Endothelial cell of umbilical vein (primary cell): Measurements from ENCODE around the gene PCYOX1L. TPM values are rescaled to one million over a fixed set of nuclear protein-coding genes. Genes with fewer than 3 reads are reported as not detected.

Experiments used
- BruUV-seq: library from RNA; stranded (reverse); fragments of 400-500 nt; replicated peaks from 2 replicates; lab custom pipeline; 2021; lab: Mats Ljungman, UMichigan
- CTCF ChIA-PET: fragments of 300-600, 350-600 bp; sonication (Branson Sonifier 250); formaldehyde crosslinking; loops from one replicate; lab custom pipeline; 2021; ENCODE audit warnings: antibody characterized with exemption, inconsistent platforms; lab: Charles Lee
- POLR2A ChIA-PET: fragments of 300-600, 350-600 bp; sonication (Branson Sonifier 250); formaldehyde crosslinking; loops from one replicate; lab custom pipeline; 2021; ENCODE audit warnings: antibody characterized with exemption, inconsistent platforms; lab: Charles Lee
- DNase-seq: peaks from one replicate; pipeline ENCODE4 v3.0.0-alpha.2; 2011; ENCODE audit warnings: low read depth, low spot score
- FAIRE-seq: peaks from 2 replicates; lab custom pipeline; 2011; peaks lifted over from hg19 to GRCh38; lab: Jason Lieb, UNC
- H2AFZ ChIP-seq: 2 replicates; pipeline ENCODE4 v1.6.0; 2012; ENCODE audit warnings: low read depth, low read length, control low read depth, inconsistent platforms
- H3K27ac ChIP-seq: 2 replicates; pipeline ENCODE4 v1.5.1; 2011; ENCODE audit warnings: low read depth, mild to moderate bottlenecking, control low read depth, low read length, moderate library complexity; ENCODE audit not compliant: insufficient read depth
- H3K27me3 ChIP-seq, 2 experiments: 2 replicates each; pipeline versions ENCODE4 v1.6.0 to v1.6.1; 2011; ENCODE audit warnings: low read length in 2 of 2, mixed read lengths in 1 of 2; ENCODE audit not compliant: control insufficient read depth in 2 of 2, insufficient read depth in 2 of 2
- H3K36me3 ChIP-seq, 2 experiments: 2 replicates in 1 of 2; 3 replicates in 1 of 2; pipeline ENCODE4 v1.5.1; 2011; ENCODE audit warnings: low read length in 2 of 2, mild to moderate bottlenecking in 1 of 2, moderate library complexity in 1 of 2; ENCODE audit not compliant: control insufficient read depth in 2 of 2, insufficient read depth in 2 of 2; ENCODE audit errors: extremely low read depth in 1 of 2
- H3K4me1 ChIP-seq: 3 replicates; pipeline ENCODE4 v1.5.1; 2011; ENCODE audit warnings: mild to moderate bottlenecking, low read length; ENCODE audit not compliant: control insufficient read depth, insufficient read depth; ENCODE audit errors: extremely low read depth
- H3K4me2 ChIP-seq: 2 replicates; pipeline ENCODE4 v1.6.1; 2011; ENCODE audit warnings: low read length, control low read depth, mixed read lengths; ENCODE audit not compliant: insufficient read depth
- H3K4me3 ChIP-seq, 3 experiments: fragments of 200-600 bp in 1 of 3; sonication (generic), shearing (Covaris generic) in 1 of 3; replicated peaks in 1 of 3; 2 replicates each; pipeline ENCODE4 v1.5.1; 2011 to 2016; ENCODE audit warnings: control low read depth in 3 of 3, low read length in 3 of 3, mild to moderate bottlenecking in 2 of 3, inconsistent platforms in 1 of 3, low read depth in 1 of 3, moderate library complexity in 1 of 3; ENCODE audit not compliant: insufficient read depth in 1 of 3
- H3K79me2 ChIP-seq: 2 replicates; pipeline ENCODE4 v1.6.0; 2012; ENCODE audit warnings: low read length, inconsistent platforms; ENCODE audit not compliant: control insufficient read depth, insufficient read depth
- H3K9ac ChIP-seq: replicated peaks from 2 replicates; pipeline ENCODE3; 2011; ENCODE audit warnings: low read length, control low read depth; ENCODE audit not compliant: insufficient read depth; ENCODE audit errors: extremely low read depth
- H3K9me1 ChIP-seq: replicated peaks from 3 replicates; pipeline ENCODE4 v1.6.0; 2011; ENCODE audit warnings: mild to moderate bottlenecking, low read length; ENCODE audit not compliant: control insufficient read depth, insufficient read depth; ENCODE audit errors: extremely low read depth
- H3K9me3 ChIP-seq: replicated peaks from 2 replicates; pipeline ENCODE4 v1.5.1; 2012; ENCODE audit warnings: low read length, inconsistent platforms; ENCODE audit not compliant: control insufficient read depth, insufficient read depth
- H4K20me1 ChIP-seq: replicated peaks from 2 replicates; pipeline ENCODE3; 2011; ENCODE audit warnings: mild to moderate bottlenecking, low read length; ENCODE audit not compliant: control insufficient read depth, insufficient read depth; ENCODE audit errors: extremely low read depth
- EZH2 ChIP-seq: IDR thresholded peaks from 2 replicates; pipeline ENCODE4 v1.6.1; 2012; ENCODE audit warnings: borderline replicate concordance, low read depth, mild to moderate bottlenecking, moderate library complexity, low read length, inconsistent platforms; ENCODE audit not compliant: severe bottlenecking
- FOS ChIP-seq: IDR thresholded peaks from 2 replicates; pipeline ENCODE4 v1.6.1; 2011; ENCODE audit warnings: mild to moderate bottlenecking, low read length, moderate library complexity, borderline replicate concordance; ENCODE audit not compliant: insufficient read depth
- GATA2 ChIP-seq: IDR thresholded peaks from 2 replicates; pipeline ENCODE4 v1.7.0; 2011; ENCODE audit warnings: low read depth, mild to moderate bottlenecking, moderate library complexity, mixed read lengths, low read length; ENCODE audit not compliant: insufficient read length, insufficient read depth
- JUN ChIP-seq: IDR thresholded peaks from 2 replicates; pipeline ENCODE4 v1.6.1; 2011; ENCODE audit warnings: borderline replicate concordance, low read depth; ENCODE audit not compliant: insufficient read length, insufficient read depth
- MYC ChIP-seq: IDR thresholded peaks from one replicate; pipeline ENCODE4 v1.6.1; 2011; ENCODE audit warnings: mild to moderate bottlenecking, low read depth, low read length
- POLR2A ChIP-seq: IDR thresholded peaks from 2 replicates; pipeline ENCODE4 v1.6.1; 2012; ENCODE audit warnings: low read depth, mild to moderate bottlenecking, control low read depth, low read length
- POLR2AphosphoS5 ChIP-seq: IDR thresholded peaks from 2 replicates; pipeline ENCODE4 v1.6.1; 2012; ENCODE audit warnings: low read depth, mild to moderate bottlenecking, control low read depth, low read length, moderate library complexity; ENCODE audit not compliant: insufficient read depth
- dilution Hi-C: fragments of 300-500 bp; cut with MboI; formaldehyde crosslinking; loops from one replicate; pipeline ENCODE4 v1.15.0; 2019; ENCODE audit warnings: low sequenced_read_pairs; ENCODE audit not compliant: extremely low pct_ligation_motif_present
- intact Hi-C: fragments of 100-400 bp; cut with micrococcal nuclease; formaldehyde crosslinking; loops from one replicate; pipeline ENCODE4 v1.10.0; 2022
- polyA plus RNA-seq, 4 experiments: library from polyadenylated mRNA; depleted of rRNA in 3 of 4; stranded (reverse) in 3 of 4; unstranded in 1 of 4; fragments of >200 nt; gene quantifications; 2 replicates each; pipeline versions ENCODE4 v1.2.1 to v1.2.3, GENCODE V29; 2011 to 2012; ENCODE audit warnings: missing spikeins in 1 of 4
- total RNA-seq: library from RNA; stranded (reverse); gene quantifications from 2 replicates; pipeline ENCODE4 v1.2.3, GENCODE V29; 2021
- TF ChIP-seq, protein P1 (sequence below): IDR thresholded peaks from 2 replicates; pipeline ENCODE4 v1.6.1; 2011; ENCODE audit not compliant: insufficient read depth, insufficient read length
- TF ChIP-seq, protein P2 (sequence below), 2 donors: IDR thresholded peaks; 1 replicate in 1 of 2; 2 replicates in 1 of 2; pipeline ENCODE4 v1.5.1; 2011; ENCODE audit warnings: low read length in 2 of 2, mild to moderate bottlenecking in 2 of 2, moderate library complexity in 2 of 2, control low read depth in 1 of 2, inconsistent platforms in 1 of 2, low read depth in 1 of 2; ENCODE audit not compliant: insufficient read depth in 1 of 2; ENCODE audit errors: extremely low read depth in 1 of 2

The PCYOX1L gene
- total and polyA plus RNA-seq, 2 donors (not counting 3 experiments of a cell fraction or from before 2014, with no cell fraction given), result 23.3 to 28.1 TPM

DNA sequence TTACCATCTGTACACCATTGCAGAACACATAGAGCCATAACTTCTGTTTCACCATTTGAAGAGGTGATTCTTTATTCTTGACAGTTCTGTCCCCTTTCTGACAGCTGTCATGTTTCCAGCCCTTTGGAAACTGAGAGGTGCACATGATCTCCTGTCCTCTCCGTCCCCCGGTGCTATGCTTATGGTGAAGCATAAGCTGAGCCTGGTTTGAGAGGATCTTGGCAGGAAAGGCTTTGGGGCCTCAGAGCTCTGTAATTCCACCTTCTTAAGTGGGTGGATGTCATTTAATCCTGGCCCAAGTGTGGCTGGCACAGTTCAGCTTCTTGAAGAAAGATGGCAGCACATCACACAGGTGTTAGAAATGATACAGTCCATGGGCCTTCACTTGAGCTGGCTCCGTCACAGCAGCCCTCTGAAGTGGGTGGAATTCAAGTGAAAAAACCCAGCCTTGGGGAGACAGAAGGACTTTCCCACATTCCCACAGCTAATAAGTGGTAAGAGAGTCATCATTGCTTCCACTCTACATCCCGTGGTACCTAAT is 43.2 kb upstream of the PCYOX1L start:
- DNase-seq (no peak), FAIRE-seq (no peak)
- CTCF ChIA-PET, result interaction anchor here (1.5 to 3.2 kb wide), 6 partner anchors 26 to 57 kb away, joined by 4 to 14 read pairs (median 6); partner anchors contain the start of gene PCYOX1L
- Histone ChIP-seq H3K79me2 (no peaks in the 10 kb centered on the region), H3K9ac (no peak overlapping the region), H3K9me3 (no peaks in the 10 kb centered on the region), H4K20me1 (no peaks in the 10 kb centered on the region), H2AFZ (no peak overlapping the region), H3K4me3 (no peak overlapping the region), H3K4me2 (no peak overlapping the region), H3K27me3 (no peaks in the 10 kb centered on the region), H3K9me1 (no peaks in the 10 kb centered on the region), H3K4me1 (peaks cover 21% of the 10 kb centered on the region), H3K36me3 (peaks cover 0 to 4% of the 10 kb centered on the region in 2 experiments), H3K27ac (no peak overlapping the region)
- no TSS peak for BruUV-seq
- TF ChIP-seq POLR2AphosphoS5, result no peak
- TF ChIP-seq, protein P1, sequence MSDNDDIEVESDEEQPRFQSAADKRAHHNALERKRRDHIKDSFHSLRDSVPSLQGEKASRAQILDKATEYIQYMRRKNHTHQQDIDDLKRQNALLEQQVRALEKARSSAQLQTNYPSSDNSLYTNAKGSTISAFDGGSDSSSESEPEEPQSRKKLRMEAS, result no peak
- no peak for TF ChIP-seq JUN
- TF ChIP-seq FOS, result no peak
- no peak for TF ChIP-seq MYC
- TF ChIP-seq, protein P2, sequence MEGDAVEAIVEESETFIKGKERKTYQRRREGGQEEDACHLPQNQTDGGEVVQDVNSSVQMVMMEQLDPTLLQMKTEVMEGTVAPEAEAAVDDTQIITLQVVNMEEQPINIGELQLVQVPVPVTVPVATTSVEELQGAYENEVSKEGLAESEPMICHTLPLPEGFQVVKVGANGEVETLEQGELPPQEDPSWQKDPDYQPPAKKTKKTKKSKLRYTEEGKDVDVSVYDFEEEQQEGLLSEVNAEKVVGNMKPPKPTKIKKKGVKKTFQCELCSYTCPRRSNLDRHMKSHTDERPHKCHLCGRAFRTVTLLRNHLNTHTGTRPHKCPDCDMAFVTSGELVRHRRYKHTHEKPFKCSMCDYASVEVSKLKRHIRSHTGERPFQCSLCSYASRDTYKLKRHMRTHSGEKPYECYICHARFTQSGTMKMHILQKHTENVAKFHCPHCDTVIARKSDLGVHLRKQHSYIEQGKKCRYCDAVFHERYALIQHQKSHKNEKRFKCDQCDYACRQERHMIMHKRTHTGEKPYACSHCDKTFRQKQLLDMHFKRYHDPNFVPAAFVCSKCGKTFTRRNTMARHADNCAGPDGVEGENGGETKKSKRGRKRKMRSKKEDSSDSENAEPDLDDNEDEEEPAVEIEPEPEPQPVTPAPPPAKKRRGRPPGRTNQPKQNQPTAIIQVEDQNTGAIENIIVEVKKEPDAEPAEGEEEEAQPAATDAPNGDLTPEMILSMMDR (IDR thresholded peaks at IDR 0.05; ENCODE audit: extremely low read depth in 1 of 2, insufficient read depth in 1 of 2, low read depth in 1 of 2, low read length in 2 of 2), result no peak
- no peak for TF ChIP-seq GATA2
- no peak for TF ChIP-seq EZH2
- TF ChIP-seq POLR2A, result no peak
- POLR2A ChIA-PET, result no interaction called here
- intact Hi-C loops (loop anchor here (5.0 kb wide), 1 partner anchor 33 kb away; the partner anchor contains the start of gene GRPEL2), dilution Hi-C loops (no loop called here)
